Measurements from ENCODE around the gene CNNM3.

The CNNM3 gene

DNA sequence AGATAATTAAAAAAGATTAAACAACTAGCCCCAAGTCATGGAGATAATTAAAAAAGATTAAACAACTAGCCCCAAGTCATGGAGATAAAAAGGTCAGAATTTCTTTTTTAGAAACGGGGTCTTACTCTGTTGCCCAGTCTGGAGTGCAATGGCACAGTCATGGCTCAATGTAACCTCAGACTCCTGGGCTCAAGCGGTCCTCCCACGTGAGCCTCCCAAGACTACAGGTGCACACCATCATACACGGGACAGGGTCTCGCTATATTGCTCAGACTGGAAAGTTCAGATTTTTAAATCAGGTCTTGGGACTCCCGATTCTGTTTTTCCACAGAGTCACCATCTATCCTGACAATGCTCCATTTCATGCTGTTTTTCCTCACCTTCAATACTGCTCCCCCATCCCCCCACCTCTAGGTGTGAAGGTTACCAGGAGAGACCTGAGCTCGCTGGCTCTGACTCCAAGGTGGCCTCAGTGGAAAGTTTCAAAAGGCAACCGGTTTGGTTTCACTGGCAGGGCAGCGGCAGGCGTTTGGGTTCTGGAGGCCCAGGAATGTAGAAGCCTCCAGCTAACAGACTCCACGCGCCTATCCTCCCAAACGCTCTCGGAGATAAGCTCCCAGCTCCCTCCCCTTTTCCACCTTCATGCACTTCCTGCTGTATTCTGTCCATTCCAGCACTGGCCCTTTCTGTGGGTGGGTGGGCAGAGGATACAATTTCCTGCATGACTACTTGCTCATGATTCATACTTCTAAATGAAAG, 56.7 kb downstream of the CNNM3 start:
- no peak overlapping the region for H2BK15ac ChIP-seq (replicated peaks; ENCODE audit: low read depth)
- peaks cover 28% of the 10 kb centered on the region for H3K4me1 ChIP-seq (ENCODE audit: control insufficient read depth, low read depth, low read length)
- no peaks in the 10 kb centered on the region for H3K27me3 ChIP-seq (ENCODE audit: insufficient read depth, low read length, poor library complexity)
- peak overlapping the region; percentile 62 for H3K56ac ChIP-seq (ENCODE audit: low read length)
- no CpG with 5 or more reads among the region's 14 CpGs for WGBS (ENCODE audit: extremely low coverage, insufficient coverage, low lambda C conversion rate)
- peak; percentile 87 for DNase-seq
- no peak overlapping the region for H3K18ac ChIP-seq (ENCODE audit: low read length)
- no peak overlapping the region for H4K5ac ChIP-seq (ENCODE audit: low read length)
- no peak overlapping the region for H3K4me3 ChIP-seq (ENCODE audit: low read length)
- H3K23ac ChIP-seq (ENCODE audit: low read length) = no peak overlapping the region
- no peak overlapping the region for H2BK5ac ChIP-seq (ENCODE audit: low read length)
- no peak overlapping the region for H3K9ac ChIP-seq (ENCODE audit: low read length)
- no peaks in the 10 kb centered on the region for H3K79me1 ChIP-seq (ENCODE audit: low read length)
- H3K4me2 ChIP-seq (ENCODE audit: low read length) = no peak overlapping the region
- H2AK5ac ChIP-seq (ENCODE audit: low read length) = no peak overlapping the region
- H3K36me3 ChIP-seq (ENCODE audit: control insufficient read depth, insufficient read depth, low read length) = no peaks in the 10 kb centered on the region
- H3K79me2 ChIP-seq (ENCODE audit: control insufficient read depth, insufficient read depth, low read length) = peaks cover 9% of the 10 kb centered on the region
- H3K4ac ChIP-seq (ENCODE audit: low read depth, low read length) = no peak overlapping the region
- H4K8ac ChIP-seq (ENCODE audit: low read depth, low read length) = no peak overlapping the region
- peak overlapping the region; percentile 9 for H3K27ac ChIP-seq (ENCODE audit: low read depth, low read length)
- no peak overlapping the region for H2BK120ac ChIP-seq (ENCODE audit: low read depth, low read length)

DNA sequence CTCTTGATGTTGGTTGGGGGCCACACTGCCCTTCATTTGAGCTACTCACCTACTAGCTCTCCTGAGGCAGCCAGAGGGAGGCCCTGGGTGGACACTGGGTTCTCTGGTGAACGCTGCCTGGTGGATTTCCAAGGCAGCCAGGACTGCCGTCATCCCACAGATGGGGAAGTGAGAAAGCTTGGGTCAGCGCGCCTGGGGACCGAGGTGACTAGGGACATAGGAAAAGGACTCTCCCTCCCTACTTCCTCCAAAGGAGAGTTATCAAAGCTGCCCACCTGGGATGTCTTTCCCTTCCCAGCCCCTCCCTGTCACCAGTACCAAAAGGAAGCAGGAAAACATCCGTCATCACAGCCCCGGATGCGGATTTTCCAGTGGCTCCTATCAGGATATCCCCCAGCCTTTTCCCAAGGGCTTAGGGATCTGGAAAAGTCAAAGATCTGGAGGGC, 57.6 kb downstream of the CNNM3 start:
- Histone ChIP-seq H3K4me3 (ENCODE audit: low read length) (no peak overlapping the region), H3K56ac (ENCODE audit: low read length) (peak overlapping the region; percentile 26), H3K4ac (ENCODE audit: low read depth, low read length) (no peak overlapping the region), H3K4me2 (ENCODE audit: low read length) (no peak overlapping the region), H3K18ac (ENCODE audit: low read length) (peak overlapping the region; percentile 15), H3K36me3 (ENCODE audit: control insufficient read depth, insufficient read depth, low read length) (no peaks in the 10 kb centered on the region), H4K8ac (ENCODE audit: low read depth, low read length) (no peak overlapping the region), H3K9ac (ENCODE audit: low read length) (no peak overlapping the region), H2AK5ac (ENCODE audit: low read length) (peak overlapping the region; percentile 67), H2BK120ac (ENCODE audit: low read depth, low read length) (no peak overlapping the region), H3K27me3 (ENCODE audit: insufficient read depth, low read length, poor library complexity) (no peaks in the 10 kb centered on the region), H3K79me2 (ENCODE audit: control insufficient read depth, insufficient read depth, low read length) (peaks cover 2% of the 10 kb centered on the region), H2BK5ac (ENCODE audit: low read length) (peak overlapping the region; percentile 1), H3K79me1 (ENCODE audit: low read length) (no peaks in the 10 kb centered on the region), H4K5ac (ENCODE audit: low read length) (no peak overlapping the region), H3K23ac (ENCODE audit: low read length) (no peak overlapping the region), H3K27ac (ENCODE audit: low read depth, low read length) (no peak overlapping the region), H3K4me1 (ENCODE audit: control insufficient read depth, low read depth, low read length) (peaks cover 28% of the 10 kb centered on the region), H2BK15ac (replicated peaks; ENCODE audit: low read depth) (no peak overlapping the region)
- DNase-seq = peak; percentile 53
- no CpG with 5 or more reads among the region's 8 CpGs for WGBS (ENCODE audit: extremely low coverage, insufficient coverage, low lambda C conversion rate)

DNA sequence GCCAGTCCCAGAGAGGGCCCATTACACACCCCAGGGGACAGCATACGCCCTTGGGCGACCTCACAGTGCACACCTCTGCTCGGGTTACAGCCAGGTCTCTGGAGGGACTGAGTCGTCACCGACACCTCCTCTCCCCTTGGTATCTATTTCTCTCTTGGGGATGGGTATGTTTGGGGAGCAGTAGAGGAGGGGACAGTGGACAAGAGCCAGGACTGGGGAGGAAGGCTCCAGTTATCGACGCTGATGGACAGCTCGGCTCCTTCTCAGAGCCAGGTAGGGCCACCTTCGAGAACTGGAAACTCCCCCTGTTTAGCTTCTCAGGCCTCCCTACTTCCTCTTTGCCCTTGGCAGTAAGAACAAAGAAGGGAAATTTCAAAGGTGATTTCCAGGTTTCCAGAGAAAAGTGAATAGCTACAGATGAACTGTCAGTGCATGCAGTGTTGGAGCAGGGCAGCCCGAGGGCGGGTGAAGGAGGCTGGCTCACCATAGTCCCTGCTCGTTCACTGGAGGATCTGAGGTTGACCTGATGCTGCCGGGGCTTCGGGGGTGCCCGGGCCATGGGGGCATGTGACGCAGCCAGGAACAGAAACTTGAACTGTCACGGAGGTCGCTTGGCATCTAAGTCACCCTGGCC, 58.2 kb downstream of the CNNM3 start:
- Histone ChIP-seq H2AK5ac (ENCODE audit: low read length) (no peak overlapping the region), H3K18ac (ENCODE audit: low read length) (no peak overlapping the region), H3K23ac (ENCODE audit: low read length) (no peak overlapping the region), H4K8ac (ENCODE audit: low read depth, low read length) (no peak overlapping the region), H3K4me1 (ENCODE audit: control insufficient read depth, low read depth, low read length) (peaks cover 28% of the 10 kb centered on the region), H3K4me2 (ENCODE audit: low read length) (no peak overlapping the region), H3K27me3 (ENCODE audit: insufficient read depth, low read length, poor library complexity) (no peaks in the 10 kb centered on the region), H3K4me3 (ENCODE audit: low read length) (no peak overlapping the region), H2BK15ac (replicated peaks; ENCODE audit: low read depth) (no peak overlapping the region), H3K56ac (ENCODE audit: low read length) (peak overlapping the region; percentile 26), H3K9ac (ENCODE audit: low read length) (peak overlapping the region; percentile 19), H3K4ac (ENCODE audit: low read depth, low read length) (no peak overlapping the region), H4K5ac (ENCODE audit: low read length) (no peak overlapping the region), H3K27ac (ENCODE audit: low read depth, low read length) (no peak overlapping the region), H3K79me2 (ENCODE audit: control insufficient read depth, insufficient read depth, low read length) (no peaks in the 10 kb centered on the region), H2BK5ac (ENCODE audit: low read length) (no peak overlapping the region), H3K79me1 (ENCODE audit: low read length) (no peaks in the 10 kb centered on the region), H2BK120ac (ENCODE audit: low read depth, low read length) (no peak overlapping the region), H3K36me3 (ENCODE audit: control insufficient read depth, insufficient read depth, low read length) (no peaks in the 10 kb centered on the region)
- WGBS (ENCODE audit: extremely low coverage, insufficient coverage, low lambda C conversion rate) = no CpG with 5 or more reads among the region's 18 CpGs
- no peak for DNase-seq

DNA sequence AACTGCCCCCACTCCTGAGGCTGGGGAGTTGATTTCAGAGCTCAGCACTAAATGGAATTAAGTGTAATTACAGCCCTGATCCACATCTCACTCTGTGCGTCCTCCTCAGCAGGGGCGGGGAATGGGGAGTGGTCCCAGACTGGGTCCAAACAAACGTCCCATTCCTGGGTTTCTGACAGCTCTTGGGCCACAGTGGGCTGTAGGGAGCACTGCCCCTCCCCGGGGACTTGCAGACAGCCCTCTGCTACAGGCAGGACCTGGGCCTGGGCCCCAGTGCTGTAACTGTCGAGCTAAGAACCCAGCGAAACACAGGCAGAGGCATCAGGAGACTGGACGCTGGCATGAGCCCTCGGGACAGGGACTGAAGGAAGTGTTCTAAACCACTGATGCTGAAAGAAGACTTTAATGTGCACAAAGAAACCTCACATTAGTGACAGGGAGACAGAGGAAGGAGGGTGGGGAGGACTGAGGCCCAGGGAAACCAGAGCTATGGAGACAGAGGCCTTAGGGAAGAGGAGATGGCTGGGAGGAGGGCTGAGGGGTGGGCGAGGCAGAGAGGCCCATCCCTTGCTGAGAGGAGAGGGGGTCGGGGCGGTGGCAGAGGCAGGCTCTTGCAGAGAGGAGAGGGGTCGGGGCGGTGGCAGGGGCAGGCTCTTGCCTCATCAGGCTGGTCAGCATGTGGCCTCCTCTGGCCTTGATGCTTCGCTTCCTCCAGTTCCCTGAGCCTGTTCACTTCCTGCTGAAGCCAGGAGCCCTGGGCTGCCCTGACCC, 59.6 kb downstream of the CNNM3 start:
- H4K5ac ChIP-seq (ENCODE audit: low read length) = no peak overlapping the region
- no peak overlapping the region for H2BK15ac ChIP-seq (replicated peaks; ENCODE audit: low read depth)
- H3K36me3 ChIP-seq (ENCODE audit: control insufficient read depth, insufficient read depth, low read length) = no peaks in the 10 kb centered on the region
- no peak overlapping the region for H3K4ac ChIP-seq (ENCODE audit: low read depth, low read length)
- no peak overlapping the region for H2BK120ac ChIP-seq (ENCODE audit: low read depth, low read length)
- H3K27me3 ChIP-seq (ENCODE audit: insufficient read depth, low read length, poor library complexity) = no peaks in the 10 kb centered on the region
- H3K79me1 ChIP-seq (ENCODE audit: low read length) = no peaks in the 10 kb centered on the region
- peak overlapping the region; percentile 24 for H3K18ac ChIP-seq (ENCODE audit: low read length)
- H2AK5ac ChIP-seq (ENCODE audit: low read length) = peak overlapping the region; percentile 17
- peak overlapping the region; percentile 48 for H3K23ac ChIP-seq (ENCODE audit: low read length)
- H4K8ac ChIP-seq (ENCODE audit: low read depth, low read length) = no peak overlapping the region
- peaks cover 25% of the 10 kb centered on the region for H3K4me1 ChIP-seq (ENCODE audit: control insufficient read depth, low read depth, low read length)
- H3K4me3 ChIP-seq (ENCODE audit: low read length) = no peak overlapping the region
- no peak overlapping the region for H3K4me2 ChIP-seq (ENCODE audit: low read length)
- H2BK5ac ChIP-seq (ENCODE audit: low read length) = peak overlapping the region; percentile 64
- peak overlapping the region; percentile 49 for H3K56ac ChIP-seq (ENCODE audit: low read length)
- peak; percentile 68 for DNase-seq
- no CpG with 5 or more reads among the region's 14 CpGs for WGBS (ENCODE audit: extremely low coverage, insufficient coverage, low lambda C conversion rate)
- peak overlapping the region; percentile 31 for H3K9ac ChIP-seq (ENCODE audit: low read length)
- no peaks in the 10 kb centered on the region for H3K79me2 ChIP-seq (ENCODE audit: control insufficient read depth, insufficient read depth, low read length)
- H3K27ac ChIP-seq (ENCODE audit: low read depth, low read length) = peak overlapping the region; percentile 25

DNA sequence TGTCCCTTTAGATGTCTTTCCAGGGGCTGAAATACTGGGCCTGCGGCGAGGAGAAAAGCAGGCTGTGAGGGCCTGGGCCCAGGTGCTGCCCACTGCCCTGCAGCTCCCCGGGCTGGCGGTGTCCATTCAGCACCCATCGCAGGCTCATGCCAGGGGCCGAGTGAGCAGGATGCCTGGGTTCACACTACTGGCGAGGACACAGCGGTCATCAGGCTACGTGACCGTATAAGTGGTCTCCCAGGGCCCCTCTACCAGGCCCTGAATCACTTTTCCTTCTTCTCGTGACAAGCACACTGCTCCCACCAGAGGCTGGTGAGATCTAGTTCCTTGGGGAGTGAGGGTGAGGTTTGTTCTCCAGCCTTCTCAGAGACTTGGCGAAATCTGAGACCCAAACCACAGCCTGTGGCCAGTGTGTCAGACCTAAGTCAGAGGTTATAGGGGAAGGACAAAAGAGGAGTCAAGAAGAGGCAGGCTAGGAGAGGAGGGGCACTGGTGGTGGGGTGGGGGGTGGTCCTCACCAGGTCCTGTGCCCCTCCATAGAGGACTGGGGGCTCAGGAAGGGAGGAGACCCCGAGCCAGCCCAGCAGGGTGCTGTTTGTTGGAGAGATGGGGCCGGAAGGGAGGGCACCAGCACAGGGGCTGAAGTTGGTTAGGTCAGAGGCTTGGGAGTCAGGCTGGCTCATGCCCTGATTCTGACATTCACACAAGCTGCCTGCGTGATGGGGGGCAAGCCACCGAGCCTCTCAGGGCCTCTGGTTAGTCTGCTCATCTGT, 60.4 kb downstream of the CNNM3 start:
- Histone ChIP-seq H2BK5ac (ENCODE audit: low read length) (peak overlapping the region; percentile 58), H3K79me1 (ENCODE audit: low read length) (no peaks in the 10 kb centered on the region), H3K18ac (ENCODE audit: low read length) (peak overlapping the region; percentile 24), H3K4me1 (ENCODE audit: control insufficient read depth, low read depth, low read length) (peaks cover 24% of the 10 kb centered on the region), H3K79me2 (ENCODE audit: control insufficient read depth, insufficient read depth, low read length) (no peaks in the 10 kb centered on the region), H3K4me2 (ENCODE audit: low read length) (no peak overlapping the region), H3K27me3 (ENCODE audit: insufficient read depth, low read length, poor library complexity) (no peaks in the 10 kb centered on the region), H3K56ac (ENCODE audit: low read length) (peak overlapping the region; percentile 49), H4K5ac (ENCODE audit: low read length) (no peak overlapping the region), H4K8ac (ENCODE audit: low read depth, low read length) (no peak overlapping the region), H3K9ac (ENCODE audit: low read length) (peak overlapping the region; percentile 31), H3K27ac (ENCODE audit: low read depth, low read length) (peak overlapping the region; percentile 25), H3K4ac (ENCODE audit: low read depth, low read length) (no peak overlapping the region), H3K23ac (ENCODE audit: low read length) (no peak overlapping the region), H3K36me3 (ENCODE audit: control insufficient read depth, insufficient read depth, low read length) (no peaks in the 10 kb centered on the region), H2AK5ac (ENCODE audit: low read length) (peak overlapping the region; percentile 87), H2BK15ac (replicated peaks; ENCODE audit: low read depth) (no peak overlapping the region), H3K4me3 (ENCODE audit: low read length) (no peak overlapping the region), H2BK120ac (ENCODE audit: low read depth, low read length) (no peak overlapping the region)
- DNase-seq = peak; percentile 40
- WGBS (ENCODE audit: extremely low coverage, insufficient coverage, low lambda C conversion rate) = no CpG with 5 or more reads among the region's 16 CpGs

All from mesendoderm (in vitro differentiated cells).